D341Med (cell line): Measurements from ENCODE around the gene EOGT.

Experiments used
- DNase-seq: peaks from one replicate; pipeline ENCODE4 v3.0.0; 2012; ENCODE audit warnings: low spot score

EOGT gene

DNA sequence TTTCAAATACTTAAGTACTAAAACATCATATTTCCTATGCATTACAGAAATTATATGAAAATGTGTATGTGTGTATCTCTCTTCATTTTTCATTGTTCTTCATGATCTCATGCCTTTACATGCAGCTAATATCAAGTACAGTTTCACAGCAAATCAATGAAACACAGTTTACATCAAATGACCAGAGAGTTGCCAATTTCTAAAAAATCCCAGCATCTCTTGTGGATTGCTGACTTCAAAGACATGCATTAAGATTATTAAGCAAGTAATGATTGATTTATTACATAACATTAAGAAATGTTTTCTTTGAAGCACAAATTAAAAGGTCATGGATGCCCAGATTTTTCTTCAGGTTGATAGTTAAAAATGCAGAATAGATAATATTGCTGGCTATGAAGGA lies 50.1 kb downstream of the EOGT start:
- no peak for DNase-seq

- DNase-seq: no peak
Measured at GRCh38 chr3:68958932-68959331, 54.6 kb downstream of the EOGT start.

DNA sequence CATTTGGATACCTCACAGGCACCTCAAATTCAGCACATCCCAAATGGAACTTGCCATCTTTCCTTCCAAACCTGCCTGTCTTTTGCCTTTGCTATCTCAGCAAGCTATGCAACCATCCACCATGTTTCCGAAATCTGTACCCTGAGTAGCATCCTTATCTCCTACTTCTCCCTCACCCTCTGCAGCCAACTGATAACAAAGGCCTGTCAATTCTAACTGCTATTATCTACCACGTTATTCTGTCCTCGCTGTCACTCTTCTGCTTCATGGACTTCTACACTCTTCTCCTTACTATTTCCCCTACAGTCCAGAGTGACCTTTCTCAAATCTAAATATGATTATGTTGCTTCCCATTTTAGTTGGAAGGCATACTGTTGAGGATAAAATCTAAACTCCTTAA lies 55.6 kb downstream of the EOGT start:
- no peak for DNase-seq

- no peak for DNase-seq
Measured at GRCh38 chr3:68953816-68954444, 59.6 kb downstream of the EOGT start.

GRCh38 chr3:68945225-68945624 lies 68.3 kb downstream of the EOGT start:
- peak; percentile 34 for DNase-seq

- DNase-seq: no peak
Measured at GRCh38 chr3:68943753-68944500, 69.6 kb downstream of the EOGT start.

DNA sequence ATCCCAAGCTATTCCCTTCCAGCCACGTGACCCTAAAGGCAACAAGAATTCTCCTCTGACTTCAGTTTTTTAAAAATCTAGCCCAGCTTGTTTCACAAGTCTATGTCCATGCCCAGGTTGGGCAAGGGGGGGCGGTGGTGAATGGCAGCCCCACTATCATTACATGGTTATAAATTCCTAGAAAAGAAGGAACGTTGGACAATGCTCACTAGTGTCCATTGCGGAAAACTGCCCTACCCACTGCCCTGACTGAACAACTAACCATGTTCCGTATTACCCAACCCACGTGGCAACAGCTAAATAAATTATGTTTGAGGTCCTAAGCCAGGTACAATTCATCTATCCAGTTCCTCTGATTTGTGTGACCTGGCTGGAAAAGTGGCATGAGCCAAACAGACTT lies 72.4 kb downstream of the EOGT start:
- DNase-seq: no peak

- no peak for DNase-seq
Measured at GRCh38 chr3:68936856-68937255, 76.6 kb downstream of the EOGT start.

- no peak for DNase-seq
Measured at GRCh38 chr3:68935778-68936177, 77.7 kb downstream of the EOGT start.

DNA sequence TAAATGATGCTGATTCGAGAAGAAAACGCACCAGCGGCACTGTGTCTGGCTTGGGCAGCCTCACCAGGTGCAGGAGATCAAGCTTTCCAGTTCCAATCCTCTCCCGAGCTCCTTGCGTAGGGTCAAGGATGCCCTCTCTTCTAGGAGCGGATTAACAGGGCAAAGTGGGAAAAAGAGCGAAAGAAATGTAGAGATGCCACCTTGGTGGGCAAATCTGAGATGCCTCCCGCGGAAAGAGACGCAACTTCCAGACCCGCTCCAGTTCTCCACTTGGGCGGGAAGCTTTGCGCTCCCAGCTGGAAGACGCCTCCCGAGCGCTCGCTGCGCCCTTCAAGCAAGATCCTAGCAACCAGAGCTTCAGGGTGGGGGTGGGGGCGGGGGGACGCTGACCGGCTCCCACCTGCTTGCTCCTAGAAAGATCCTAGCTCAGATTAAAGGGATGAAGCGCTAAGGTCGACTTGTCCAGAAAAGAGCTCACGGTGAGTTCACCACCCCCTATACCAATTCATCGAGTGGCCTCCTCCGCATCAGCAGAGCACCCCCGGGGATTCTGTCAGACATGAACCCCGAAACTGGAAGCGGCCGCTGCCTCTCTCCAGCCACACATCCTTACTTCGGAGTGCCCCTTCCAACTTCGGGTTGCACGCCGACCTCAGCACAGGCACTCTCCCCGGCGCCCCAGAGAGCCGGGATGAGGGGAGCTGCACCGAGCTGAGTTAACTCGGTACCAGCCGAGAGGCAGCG lies 81.9 kb downstream of the EOGT start:
- no peak for DNase-seq
